GM19463 (cell line): Measurements from ENCODE around the gene FCHSD2.
A peak's percentile ranks its signal among the peaks of the same experiment; 100 is the strongest.
"Not testable (repeated sequence)": the region's sequence is repeated elsewhere in the genome, so short reads cannot be mapped to it uniquely, and the experiment has no call there.

ENCODE experiments used
- ATAC-seq: cut with Tn5 transposase; IDR thresholded peaks from one replicate; pipeline ENCODE4 v1.9.1; 2021; ENCODE audit warnings: mild to moderate bottlenecking, moderate library complexity; ENCODE audit not compliant: unreplicated experiment

Gene FCHSD2

DNA sequence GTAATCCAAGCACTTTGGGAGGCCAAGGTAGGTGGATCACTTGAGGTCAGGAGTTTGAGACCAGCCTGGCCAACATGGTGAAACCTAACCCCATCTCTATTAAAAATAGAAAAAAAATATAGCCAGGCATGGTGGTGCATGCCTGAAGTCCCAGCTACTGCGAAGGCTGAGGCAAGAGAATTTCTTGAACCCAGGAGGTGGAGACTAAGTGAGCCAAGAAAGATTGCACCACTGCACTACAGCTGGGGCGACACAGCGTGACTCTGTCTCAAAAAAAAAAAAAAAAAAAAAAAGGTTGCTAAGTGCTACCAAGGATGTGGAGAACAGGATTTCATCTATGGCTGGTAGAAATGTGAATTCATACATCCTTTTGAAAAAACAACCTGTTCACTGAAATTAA lies 291.3 kb downstream of the FCHSD2 start:
- ATAC-seq: no peak

DNA sequence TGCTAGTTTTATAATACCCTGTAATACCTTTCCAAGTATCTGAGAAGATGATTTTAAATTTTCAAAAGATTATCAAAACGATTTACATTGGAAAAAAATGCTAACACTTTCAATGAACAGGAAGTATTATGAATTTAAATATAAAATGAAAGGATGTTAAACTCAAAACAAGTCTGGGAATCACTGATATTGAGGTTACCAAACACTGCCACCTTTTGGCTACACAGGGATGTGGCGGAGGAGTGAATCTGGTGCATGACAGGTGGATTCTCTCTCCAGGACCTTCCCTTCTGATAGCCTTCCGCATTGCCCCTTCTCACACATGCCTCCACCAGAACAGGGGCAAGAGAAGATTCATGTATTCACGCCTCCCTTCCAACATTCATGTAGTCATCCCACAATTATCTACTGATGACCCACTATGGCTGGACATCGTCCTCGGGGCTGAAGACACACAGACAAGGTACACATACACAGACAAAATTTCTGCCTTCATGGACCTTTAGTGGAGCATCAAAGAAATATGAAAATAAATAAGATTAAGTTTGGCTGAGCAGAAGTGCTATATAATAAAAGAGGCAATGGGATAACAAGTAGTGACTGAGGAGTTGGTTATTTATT lies 293.2 kb downstream of the FCHSD2 start:
- ATAC-seq: no peak

DNA sequence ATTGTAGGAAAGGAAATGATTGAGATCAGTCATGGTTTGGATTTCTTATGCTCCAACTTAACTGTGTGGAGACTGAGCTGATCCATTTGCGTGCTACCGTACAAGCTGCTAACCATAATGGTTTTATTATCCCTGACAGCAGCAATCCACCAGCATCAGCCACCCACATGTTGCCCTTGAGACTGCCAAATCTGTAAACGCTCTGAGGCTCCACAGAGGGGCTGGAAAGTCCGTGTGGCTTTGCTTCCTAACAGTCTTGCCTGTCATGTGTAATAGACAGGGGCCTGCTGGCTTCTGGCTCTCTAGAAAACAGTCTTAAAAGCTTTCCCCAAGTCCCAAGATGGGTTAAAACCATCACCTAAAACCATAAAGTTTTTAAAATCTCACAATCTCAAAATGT lies 297.8 kb downstream of the FCHSD2 start:
- ATAC-seq: no peak

DNA sequence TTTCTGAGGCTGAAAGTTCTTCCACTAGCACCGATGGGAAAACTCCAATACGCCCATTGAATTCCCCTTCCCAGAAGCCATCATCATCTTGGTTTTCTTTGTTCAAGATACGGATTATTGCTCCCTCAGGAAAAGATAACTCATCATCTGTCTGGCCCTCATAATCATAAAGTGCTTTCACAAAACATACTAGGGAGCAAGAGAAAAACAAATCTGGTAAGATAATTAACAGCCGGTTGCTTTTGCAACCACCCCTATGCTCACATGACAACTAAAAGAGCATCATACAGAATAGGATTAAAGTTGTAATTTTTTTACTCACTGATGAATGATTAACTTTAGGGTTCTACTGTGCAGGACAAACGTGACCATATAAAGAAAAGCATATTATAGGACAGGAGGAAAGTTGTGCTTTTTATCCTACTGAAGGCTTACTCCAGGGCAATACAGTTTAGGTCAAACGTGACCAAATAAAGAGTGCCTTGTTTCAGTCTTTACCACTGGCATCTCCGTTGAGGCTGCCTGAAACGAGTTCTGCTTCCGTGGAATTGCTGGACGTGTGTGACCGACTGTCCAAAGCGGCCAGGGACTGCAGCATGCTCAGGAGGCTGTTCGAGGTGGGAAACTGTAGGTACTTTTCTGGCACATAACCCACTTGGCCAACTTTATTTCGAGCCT lies 299.3 kb downstream of the FCHSD2 start:
- ATAC-seq: no peak

DNA sequence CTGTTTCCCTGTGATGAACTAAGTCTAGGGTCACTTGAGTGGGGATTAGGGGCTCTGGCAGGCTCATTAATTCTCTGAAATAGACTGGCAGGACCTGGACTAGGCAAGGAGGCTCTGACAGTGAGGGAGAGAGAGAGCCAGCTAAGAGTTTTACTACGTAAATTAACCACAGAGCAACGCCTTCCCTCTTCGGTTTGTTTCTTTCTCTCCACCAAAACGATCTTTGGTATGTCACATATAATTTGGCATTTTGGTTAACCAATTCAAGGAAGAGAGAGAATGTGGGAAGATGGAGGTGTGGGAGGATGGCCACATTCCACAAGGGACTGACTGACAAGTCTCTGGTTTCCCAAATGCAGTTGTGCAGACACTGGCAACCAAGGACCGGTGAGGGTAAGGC lies 300.0 kb downstream of the FCHSD2 start:
- ATAC-seq: no peak

DNA sequence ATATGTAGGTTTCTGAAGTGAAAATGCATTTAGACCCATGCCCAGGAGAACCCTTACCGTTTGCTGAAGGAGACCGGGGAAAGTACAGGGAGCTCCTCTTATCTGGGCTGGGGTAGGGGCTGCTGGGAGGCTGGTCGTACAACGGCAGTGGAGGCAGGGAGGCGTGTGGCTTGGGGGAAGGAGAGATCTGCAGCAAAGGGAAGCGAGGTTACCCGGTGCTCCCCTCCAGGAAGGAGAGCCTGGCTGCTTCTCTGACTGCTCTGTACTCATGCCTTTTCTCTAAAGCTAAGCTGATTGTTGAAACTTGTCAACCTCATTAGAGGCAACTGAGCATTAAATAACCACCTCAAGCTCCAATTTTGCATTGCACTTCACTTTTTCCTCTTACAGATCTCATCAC lies 300.7 kb downstream of the FCHSD2 start:
- ATAC-seq: no peak

DNA sequence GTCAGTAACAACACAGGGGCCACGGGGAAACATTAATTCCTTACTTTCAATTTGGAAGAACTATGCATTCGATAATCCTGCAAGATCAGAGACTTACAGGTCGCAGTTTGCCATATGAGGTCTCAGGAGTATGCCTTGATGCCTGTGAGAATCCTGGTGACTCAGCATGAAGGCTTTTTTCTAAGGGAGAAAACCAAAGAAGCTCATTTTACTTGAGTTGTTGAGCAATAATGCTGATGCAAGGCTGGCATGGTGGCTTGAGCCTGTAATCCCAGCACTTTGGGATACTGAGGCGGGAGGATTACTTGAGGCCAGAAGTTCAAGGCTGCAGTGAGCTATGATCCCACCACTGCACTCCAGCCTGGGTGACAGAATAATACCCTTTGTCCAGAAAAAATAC lies 301.3 kb downstream of the FCHSD2 start:
- no peak for ATAC-seq

DNA sequence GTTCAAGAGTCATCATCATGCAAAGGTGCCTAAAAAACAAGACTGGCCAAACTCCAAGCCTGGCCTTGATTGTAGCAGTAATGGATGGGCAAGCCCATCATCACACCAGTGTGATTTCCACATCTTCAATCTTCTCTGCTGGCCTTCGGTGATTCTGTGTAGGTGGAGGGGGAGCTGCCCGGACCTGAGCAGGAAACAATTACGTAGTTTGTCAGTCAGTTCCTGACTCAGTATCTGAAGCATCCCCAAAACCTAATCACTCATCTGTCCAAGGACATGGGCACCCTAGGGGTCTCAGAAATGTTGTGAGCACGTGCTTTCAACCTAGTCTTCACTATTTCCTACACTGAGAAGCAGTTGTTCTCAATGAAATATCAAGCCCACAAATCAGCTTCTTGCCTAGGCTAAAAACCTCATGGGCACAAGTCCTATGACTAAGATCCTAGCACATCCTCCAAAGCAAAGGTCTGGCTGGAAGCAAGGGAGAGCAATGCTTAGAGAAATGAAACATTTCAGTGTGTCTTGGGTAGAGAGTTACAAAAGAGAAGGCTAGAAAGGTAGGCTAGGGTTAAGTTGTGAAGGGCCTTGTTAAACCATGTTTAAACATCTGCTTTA lies 303.3 kb downstream of the FCHSD2 start:
- ATAC-seq: no peak

DNA sequence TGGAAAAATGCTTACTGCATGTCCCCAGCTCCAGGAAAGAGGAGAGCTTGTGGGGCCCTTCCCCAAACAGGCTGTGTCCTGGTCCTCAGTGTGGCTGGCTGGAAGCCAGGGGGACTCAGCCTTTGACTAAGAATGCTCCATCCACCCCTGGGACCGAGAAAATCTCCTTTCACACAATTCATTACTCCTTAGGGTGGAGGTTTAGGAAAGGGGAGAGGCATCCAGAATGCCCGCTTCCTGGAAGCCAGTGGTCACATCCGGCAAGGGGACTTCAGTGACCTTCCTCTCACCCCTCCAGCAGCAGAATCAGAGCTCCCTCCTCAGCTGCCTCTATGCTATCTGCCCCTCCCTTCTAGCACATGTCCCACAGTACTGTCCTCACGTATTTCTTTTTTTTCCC lies 306.0 kb downstream of the FCHSD2 start:
- ATAC-seq: no peak

DNA sequence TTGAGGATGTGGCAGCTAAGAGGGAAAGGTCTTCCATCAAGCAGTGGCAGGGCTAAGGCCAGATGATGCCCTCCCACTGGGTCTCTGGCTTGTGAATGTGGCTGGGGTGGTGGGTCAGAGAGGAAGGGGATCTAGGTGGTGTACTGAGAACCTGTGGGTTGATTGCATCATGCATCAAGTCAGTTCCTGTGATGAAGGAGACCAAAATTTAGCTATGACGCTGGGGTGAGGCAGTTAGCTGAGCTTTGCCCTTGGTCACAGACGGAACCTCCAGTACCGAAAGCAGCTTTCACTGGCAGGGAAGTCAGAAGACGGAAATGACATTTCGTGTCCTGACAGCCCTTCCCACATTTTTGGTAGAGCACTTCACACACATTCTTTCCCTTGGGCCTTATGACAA lies 307.2 kb downstream of the FCHSD2 start:
- ATAC-seq: no peak

DNA sequence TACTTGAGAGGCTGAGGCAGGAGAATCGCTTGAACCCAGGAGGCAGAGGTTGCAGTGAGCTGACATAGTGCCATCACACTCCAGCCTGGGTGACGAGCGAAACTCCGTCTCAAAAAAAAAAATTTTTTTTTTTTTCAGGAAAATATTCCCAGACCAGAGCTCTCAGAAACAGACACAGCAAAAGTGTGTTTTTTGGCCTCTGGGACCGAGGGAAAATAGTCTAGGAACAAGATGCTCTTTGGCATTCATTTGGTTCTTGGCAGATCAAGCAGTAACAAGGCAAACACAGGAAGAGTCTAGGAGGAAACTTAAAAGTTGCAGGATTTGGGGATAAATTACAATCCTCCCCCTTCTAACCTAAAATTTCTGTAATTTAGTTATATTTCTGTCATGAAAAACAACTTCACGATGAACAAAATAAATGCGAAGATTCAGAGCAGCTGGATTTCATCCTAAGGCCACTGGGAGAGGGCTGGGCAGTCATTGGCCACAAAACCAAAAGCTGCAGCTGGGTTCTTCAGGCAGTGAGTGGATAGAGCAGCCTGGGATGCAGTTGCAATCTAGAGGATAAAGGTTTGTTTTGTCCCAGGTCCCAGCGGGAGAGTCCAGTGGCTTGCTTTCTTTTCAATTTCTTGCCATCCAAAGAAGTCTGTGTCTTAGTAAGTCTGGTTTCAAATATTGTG lies 308.2 kb downstream of the FCHSD2 start:
- ATAC-seq: no peak

DNA sequence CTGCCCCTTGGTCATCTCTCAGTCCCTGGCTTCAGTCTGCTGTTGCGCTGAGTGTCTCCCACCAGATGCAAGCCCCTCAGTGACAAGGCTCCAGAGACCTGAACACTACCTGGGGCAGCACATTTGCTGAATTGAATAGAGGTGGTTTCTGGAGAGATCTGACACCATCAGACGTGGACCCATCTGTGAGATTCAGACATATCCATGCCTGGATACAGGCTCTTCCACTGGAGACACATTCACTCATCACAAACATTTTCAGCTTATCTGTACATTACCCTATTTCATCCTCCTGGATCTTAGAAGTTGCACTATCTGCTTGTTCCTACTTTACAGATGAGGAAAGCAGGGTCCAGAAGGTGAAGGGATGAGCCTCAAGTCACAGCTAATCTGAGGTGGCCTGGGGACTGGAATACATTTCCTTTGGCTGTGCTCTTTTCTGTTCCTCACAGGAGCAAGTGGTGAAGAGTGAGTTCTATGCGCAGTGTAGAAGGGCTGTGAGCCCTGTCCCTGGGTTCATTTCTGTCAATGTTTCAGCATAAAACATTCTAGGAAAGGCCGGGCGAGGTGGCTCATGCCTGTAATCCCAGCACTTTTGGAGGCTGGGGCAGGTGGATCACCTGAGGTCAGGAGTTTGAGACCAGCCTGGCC lies 308.9 kb downstream of the FCHSD2 start:
- ATAC-seq: no peak

DNA sequence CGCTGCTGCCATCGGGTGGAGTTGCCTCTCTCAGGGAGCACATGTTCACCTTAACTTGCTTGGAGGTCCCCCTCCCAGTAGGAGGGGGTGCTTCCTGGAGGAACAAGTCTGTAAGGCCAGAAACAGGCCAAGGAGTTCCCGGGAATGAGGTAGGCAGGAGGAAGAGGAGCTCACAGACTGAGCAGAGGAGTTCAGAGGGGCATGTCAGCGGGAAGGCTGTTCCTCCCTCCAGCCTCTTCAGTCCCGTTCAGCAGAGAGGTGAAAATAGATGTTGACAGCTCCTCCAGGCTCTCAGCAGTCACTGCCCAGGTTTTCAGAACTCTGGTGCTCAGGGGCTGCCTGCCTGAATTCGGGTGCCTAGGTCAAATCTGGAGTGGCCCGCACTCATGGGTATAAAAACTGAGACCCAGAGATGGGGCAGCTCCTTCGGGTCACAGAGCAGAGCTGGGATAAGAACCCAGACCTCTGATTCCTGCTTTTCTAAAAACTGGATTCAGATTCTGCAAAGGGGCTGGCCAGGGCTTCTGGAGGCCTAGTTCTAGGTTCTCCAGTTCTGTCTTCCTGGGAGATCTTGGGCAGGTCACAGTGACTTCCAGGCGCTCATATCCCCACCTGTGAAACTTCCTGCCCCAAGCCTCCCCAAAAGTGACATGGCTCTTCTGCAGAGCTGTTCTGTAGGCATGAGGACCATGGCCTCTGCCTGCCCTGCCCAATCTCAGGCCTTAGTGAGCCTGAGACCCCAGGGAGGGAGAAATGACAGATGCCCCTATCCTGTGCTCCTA lies 309.6 kb downstream of the FCHSD2 start:
- ATAC-seq: no peak

DNA sequence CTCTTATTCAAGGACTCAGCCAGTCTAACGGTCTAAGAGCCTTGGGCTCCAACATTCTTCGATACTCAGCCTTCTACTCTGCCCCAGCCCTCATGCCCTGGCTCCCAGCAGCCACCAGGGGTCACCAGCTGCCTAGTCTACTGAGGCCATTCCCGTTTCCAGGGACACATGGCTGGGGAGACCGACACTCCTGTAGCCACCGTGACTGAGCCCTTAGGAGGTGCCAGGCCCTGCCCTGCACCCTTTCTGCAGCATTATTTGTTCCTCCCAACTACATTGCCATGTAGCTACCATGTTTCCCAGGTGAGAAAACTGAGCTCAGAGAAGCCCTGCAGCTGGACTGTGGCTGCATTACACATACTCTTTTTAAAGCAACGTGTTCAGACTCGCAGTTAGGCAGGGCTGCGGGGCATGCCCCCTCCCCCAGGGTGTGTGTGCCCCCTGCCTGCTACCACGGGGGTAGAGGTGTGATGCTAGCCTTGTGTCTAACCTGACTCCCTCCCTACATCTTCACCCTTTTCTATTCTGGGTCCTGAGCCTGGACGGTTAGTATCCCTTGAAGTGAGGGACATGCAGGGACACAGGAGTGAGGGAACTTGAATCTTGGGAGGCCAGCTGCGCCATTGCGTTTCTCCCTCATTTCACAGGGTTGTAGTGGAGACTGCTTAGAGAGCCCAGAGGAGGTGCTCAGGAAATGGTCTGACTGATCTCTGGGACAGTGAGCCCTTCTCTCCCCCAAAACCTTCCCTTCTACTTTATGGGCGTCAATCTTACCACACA lies 310.4 kb downstream of the FCHSD2 start:
- ATAC-seq: peak; percentile 51

DNA sequence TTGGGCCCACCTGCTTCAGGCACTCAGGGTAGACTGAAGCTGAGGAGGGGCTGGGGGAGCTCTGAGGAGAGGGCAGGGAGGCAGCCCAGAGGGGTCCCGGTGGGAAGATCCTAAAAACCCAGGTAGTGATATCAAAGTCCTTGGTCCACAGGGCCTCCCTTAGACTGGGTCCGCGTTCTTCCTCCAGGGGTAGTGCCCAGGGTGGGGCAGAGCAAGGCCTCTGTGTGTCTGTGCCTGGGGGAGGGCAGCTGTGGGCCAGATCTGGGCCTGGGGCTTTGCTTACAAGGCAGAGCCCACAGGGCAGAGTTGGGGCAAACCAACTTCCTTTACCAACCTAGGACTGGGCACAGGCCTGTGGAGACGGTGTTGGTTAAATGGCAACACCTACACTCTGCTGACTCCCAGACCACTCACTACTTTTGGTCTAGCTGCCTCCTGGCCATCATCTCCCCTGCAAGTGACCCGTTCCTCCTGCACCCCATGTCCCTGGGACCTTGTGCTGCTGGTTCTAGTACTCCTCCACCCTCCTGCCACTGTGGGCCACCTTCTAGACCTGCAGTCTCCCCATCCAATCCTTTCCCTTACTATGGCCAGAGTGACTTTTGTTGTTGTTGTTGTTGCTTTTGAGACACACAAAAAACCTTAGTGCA lies 312.1 kb downstream of the FCHSD2 start:
- no peak for ATAC-seq

DNA sequence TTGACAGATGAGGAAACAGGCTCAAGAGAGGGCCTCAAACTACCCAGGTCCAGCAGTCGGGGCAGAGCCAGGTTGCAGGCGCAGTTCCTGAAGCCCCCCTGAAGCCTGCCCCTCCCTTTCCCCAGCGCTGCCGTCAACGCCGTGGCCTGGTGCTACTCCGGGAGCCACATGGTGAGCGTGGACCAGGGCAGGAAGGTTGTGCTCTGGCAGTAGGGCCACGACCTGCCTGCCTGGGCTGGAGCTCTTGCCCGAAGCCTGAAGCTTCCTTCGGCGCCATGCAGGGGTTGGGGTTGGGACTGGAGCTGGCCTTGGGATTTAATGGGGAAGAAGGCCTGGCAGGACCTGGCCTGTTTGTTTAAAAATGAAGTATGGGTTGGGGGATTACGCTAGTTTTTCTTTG lies 312.9 kb downstream of the FCHSD2 start:
- no peak for ATAC-seq

DNA sequence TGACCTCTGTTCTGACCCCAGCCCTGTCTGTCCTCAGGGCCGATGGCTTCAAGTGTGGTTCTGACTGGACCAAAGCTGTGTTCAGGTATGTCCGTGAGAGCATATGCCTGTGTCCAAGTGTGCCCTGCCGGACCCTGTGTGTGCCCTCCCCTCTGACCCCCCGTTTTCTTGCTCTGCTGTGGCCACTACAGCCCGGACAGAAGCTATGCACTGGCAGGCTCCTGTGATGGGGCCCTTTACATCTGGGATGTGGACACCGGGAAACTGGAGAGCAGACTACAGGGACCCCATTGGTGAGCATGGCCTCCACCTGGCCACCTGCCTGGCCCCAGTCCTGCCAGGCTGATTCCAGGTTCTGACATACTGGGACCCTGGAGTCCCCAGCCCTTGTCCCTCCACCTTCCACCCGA lies 313.4 kb downstream of the FCHSD2 start:
- no peak for ATAC-seq

DNA sequence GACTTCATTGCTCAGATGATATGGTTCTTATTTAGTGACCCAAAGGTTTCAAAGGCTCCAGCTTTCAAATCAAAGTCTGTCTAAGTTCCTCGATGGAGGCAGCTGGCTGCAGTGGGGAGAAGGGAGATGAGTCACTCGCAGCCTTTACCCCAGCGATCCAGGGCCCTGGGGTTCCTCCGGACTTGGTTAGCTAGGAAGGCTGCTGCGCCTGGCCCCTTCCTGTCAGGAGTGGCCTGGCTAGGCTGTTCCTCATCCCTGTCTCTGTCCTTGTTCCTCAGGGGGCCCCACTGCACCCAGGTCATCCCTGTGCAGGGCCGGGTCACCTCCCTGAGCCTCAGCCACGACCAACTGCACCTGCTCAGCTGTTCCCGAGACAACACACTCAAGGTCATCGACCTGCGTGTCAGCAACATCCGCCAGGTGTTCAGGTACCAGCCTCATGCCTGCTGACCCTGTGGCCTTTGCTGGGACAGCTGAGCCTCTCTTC lies 314.0 kb downstream of the FCHSD2 start:
- no peak for ATAC-seq

DNA sequence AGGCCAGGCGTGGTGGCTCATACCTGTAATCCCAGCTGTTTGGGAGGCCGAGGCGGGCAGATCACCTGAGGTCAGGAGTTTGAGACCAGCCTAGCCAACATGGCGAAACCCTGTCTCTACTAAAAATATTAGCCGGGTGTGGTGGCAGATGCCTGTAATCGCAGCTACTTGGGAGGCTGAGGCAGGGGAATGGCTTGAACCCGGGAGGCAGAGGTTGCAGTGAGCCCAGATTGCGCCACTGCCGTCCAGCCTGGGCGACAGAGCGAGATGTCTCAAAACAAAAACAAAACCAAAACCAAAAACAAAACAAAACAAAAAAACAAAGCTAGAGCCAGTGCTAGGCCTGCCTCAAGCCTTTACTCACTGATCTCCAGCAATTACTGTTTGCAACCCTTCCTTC lies 314.5 kb downstream of the FCHSD2 start:
- not testable (repeated sequence) for ATAC-seq
